Hepatocyte (in vitro differentiated cells): ENCODE measurements around the gene FOXP4. TPM values are rescaled to one million over a fixed set of nuclear protein-coding genes. Genes with fewer than 3 reads are reported as not detected.
A peak's percentile ranks its signal among the peaks of the same experiment; 100 is the strongest.

Experiments used
- DNase-seq: peaks from one replicate; pipeline ENCODE4 v3.0.0-alpha.2; 2016; ENCODE audit warnings: low spot score
- H2AFZ ChIP-seq: fragments of 200-600 bp; sonication (generic); 2 replicates; pipeline ENCODE4 v1.6.0; 2016; ENCODE audit warnings: antibody characterized with exemption, mild to moderate bottlenecking
- H3K27ac ChIP-seq: fragments of 200-600 bp; sonication (generic); 2 replicates; pipeline ENCODE4 v1.5.1; 2016; ENCODE audit warnings: mild to moderate bottlenecking
- H3K27me3 ChIP-seq: fragments of 200-600 bp; sonication (generic); 2 replicates; pipeline ENCODE4 v1.6.1; 2016
- H3K36me3 ChIP-seq: fragments of 200-600 bp; sonication (generic); replicated peaks from 2 replicates; pipeline ENCODE4 v1.5.1; 2016; ENCODE audit warnings: low read depth; ENCODE audit not compliant: insufficient read depth
- H3K4me1 ChIP-seq: fragments of 200-600 bp; sonication (generic); 2 replicates; pipeline ENCODE4 v1.5.1; 2016; ENCODE audit warnings: mild to moderate bottlenecking, moderate library complexity; ENCODE audit not compliant: insufficient read depth
- H3K4me2 ChIP-seq: fragments of 200-600 bp; sonication (generic); 2 replicates; pipeline ENCODE4 v1.6.0; 2016
- H3K4me3 ChIP-seq: fragments of 200-600 bp; sonication (generic); 2 replicates; pipeline ENCODE4 v1.5.1; 2016; ENCODE audit warnings: mild to moderate bottlenecking
- H3K79me2 ChIP-seq: fragments of 200-600 bp; sonication (generic); 2 replicates; pipeline ENCODE4 v1.6.0; 2017; ENCODE audit warnings: mild to moderate bottlenecking
- H3K9me2 ChIP-seq: fragments of 200-600 bp; sonication (generic); replicated peaks from 2 replicates; pipeline ENCODE4 v1.6.0; 2017; ENCODE audit warnings: mild to moderate bottlenecking; ENCODE audit not compliant: insufficient read depth
- H3K9me3 ChIP-seq: fragments of 200-600 bp; sonication (generic); 2 replicates; pipeline ENCODE4 v1.5.1; 2016; ENCODE audit warnings: low read depth, mild to moderate bottlenecking
- H4K20me1 ChIP-seq: fragments of 200-600 bp; sonication (generic); 2 replicates; pipeline ENCODE4 v1.6.0; 2016; ENCODE audit warnings: mild to moderate bottlenecking; ENCODE audit not compliant: insufficient read depth, poor library complexity, severe bottlenecking
- EZH2 ChIP-seq: fragments of 200-600 bp; sonication (generic); IDR thresholded peaks from 2 replicates; pipeline ENCODE4 v1.6.1; 2016; ENCODE audit warnings: antibody characterized with exemption, mild to moderate bottlenecking, borderline replicate concordance
- EZH2phosphoT487 ChIP-seq: fragments of 200-600 bp; sonication (generic); IDR thresholded peaks from one replicate; pipeline ENCODE4 v1.6.1; 2018; ENCODE audit warnings: antibody characterized with exemption, mild to moderate bottlenecking, low read depth, moderate library complexity; ENCODE audit not compliant: unreplicated experiment, severe bottlenecking
- WGBS: methylation state at CpG from one replicate; pipeline ENCODE4 v1.1.6; 2016; ENCODE audit warnings: low lambda C conversion rate; ENCODE audit errors: missing lambda C conversion rate; 5-methylcytosine and 5-hydroxymethylcytosine counted together
- polyA plus RNA-seq: library from polyadenylated mRNA; unstranded; fragments of >200 nt; fragmentation: Nextera tagmentation; extraction: Ambion mirVana; gene quantifications from 2 replicates; pipeline ENCODE4 v1.2.1, GENCODE V29; 2016
- total RNA-seq: library from RNA; depleted of rRNA; stranded (reverse); fragments of >200 nt; gene quantifications from 2 replicates; pipeline ENCODE4 v1.2.3, GENCODE V29; 2014
- TF ChIP-seq, protein P1 (sequence below): fragments of 200-600 bp; sonication (generic); IDR thresholded peaks from 2 replicates; pipeline ENCODE4 v1.5.1; 2016; ENCODE audit warnings: antibody characterized with exemption, mild to moderate bottlenecking; ENCODE audit not compliant: poor library complexity

FOXP4 gene
- total and polyA plus RNA-seq, 2 experiments from 2014 or later: 24.3 to 87.8 TPM

DNA sequence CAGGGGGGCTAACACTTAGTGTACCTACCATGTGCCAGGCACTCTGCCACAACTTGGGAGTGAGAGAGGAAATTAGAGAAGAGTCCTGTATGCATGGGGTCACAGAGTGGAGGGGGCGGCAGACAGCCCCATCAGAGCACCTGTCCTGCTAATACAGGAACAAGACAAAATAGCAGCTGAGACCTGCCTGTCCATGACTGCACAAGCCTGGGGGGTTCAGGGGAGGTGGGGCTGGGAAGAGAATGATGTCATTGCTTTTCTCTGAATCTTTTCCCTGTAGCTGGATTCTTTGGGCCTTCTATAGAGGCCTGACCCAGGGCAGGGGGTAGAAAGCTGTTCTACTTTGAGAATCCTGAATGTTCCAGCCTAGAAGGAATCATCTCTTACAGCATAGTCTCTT, 37.4 kb downstream of the FOXP4 start:
- Histone ChIP-seq H4K20me1 (peaks cover 6% of the 10 kb centered on the region), H3K36me3 (no peaks in the 10 kb centered on the region), H3K79me2 (peaks cover 52% of the 10 kb centered on the region), H3K4me1 (peaks cover 73% of the 10 kb centered on the region), H3K27ac (peak overlapping the region; percentile 81), H3K4me3 (no peak overlapping the region), H3K4me2 (peak overlapping the region; percentile 53), H3K27me3 (no peaks in the 10 kb centered on the region), H2AFZ (no peak overlapping the region), H3K9me3 (no peaks in the 10 kb centered on the region), H3K9me2 (no peaks in the 10 kb centered on the region)
- 91% methylated on average over 1 of the region's 1 CpG for WGBS
- TF ChIP-seq, protein P1, sequence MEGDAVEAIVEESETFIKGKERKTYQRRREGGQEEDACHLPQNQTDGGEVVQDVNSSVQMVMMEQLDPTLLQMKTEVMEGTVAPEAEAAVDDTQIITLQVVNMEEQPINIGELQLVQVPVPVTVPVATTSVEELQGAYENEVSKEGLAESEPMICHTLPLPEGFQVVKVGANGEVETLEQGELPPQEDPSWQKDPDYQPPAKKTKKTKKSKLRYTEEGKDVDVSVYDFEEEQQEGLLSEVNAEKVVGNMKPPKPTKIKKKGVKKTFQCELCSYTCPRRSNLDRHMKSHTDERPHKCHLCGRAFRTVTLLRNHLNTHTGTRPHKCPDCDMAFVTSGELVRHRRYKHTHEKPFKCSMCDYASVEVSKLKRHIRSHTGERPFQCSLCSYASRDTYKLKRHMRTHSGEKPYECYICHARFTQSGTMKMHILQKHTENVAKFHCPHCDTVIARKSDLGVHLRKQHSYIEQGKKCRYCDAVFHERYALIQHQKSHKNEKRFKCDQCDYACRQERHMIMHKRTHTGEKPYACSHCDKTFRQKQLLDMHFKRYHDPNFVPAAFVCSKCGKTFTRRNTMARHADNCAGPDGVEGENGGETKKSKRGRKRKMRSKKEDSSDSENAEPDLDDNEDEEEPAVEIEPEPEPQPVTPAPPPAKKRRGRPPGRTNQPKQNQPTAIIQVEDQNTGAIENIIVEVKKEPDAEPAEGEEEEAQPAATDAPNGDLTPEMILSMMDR: no peak
- TF ChIP-seq EZH2 (no peak), EZH2phosphoT487 (no peak)
- no peak for DNase-seq

- no peaks in the 10 kb centered on the region for H3K27me3 ChIP-seq
- H3K4me1 ChIP-seq: peaks cover 66% of the 10 kb centered on the region
- H3K36me3 ChIP-seq: no peaks in the 10 kb centered on the region
- WGBS: 70% methylated on average over 6 of the region's 6 CpGs
- H3K79me2 ChIP-seq: peaks cover 51% of the 10 kb centered on the region
- H3K4me2 ChIP-seq: peak overlapping the region; percentile 53
- TF ChIP-seq, protein P1: no peak
- TF ChIP-seq EZH2: no peak
- TF ChIP-seq EZH2phosphoT487: no peak
- H3K4me3 ChIP-seq: no peak overlapping the region
- no peaks in the 10 kb centered on the region for H3K9me2 ChIP-seq
- H4K20me1 ChIP-seq: peaks cover 6% of the 10 kb centered on the region
- peak overlapping the region; percentile 81 for H3K27ac ChIP-seq
- H2AFZ ChIP-seq: no peak overlapping the region
- H3K9me3 ChIP-seq: no peaks in the 10 kb centered on the region
- DNase-seq: no peak
These were observed 38.0 kb downstream of the FOXP4 start for GRCh38 chr6:41584205-41584604.

DNA sequence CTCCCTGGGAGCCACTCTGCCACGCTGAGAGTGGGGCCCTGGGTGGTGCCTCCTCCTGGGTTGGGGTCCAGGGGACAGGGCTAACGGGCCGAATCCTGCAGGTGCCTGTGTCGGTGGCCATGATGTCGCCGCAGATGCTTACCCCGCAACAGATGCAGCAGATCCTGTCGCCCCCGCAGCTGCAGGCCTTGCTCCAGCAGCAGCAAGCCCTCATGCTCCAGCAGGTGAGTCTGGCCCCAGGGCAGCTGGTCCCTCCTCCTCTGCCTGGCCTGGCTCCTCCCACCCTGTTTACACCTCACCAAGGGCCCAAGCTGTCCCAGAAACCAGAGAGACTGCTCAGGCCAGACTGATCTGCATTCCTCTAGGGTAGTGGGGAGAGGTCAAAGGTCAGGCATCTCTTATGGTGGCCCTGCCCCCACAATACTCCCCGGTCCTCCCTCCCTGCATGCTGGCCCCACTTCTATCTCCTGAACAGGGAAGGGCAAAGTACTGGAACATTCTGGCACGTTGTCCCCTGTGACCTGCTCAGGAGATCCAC, 38.6 kb downstream of the FOXP4 start:
- Histone ChIP-seq H3K9me2 (no peaks in the 10 kb centered on the region), H3K4me2 (peak overlapping the region; percentile 53), H3K9me3 (no peaks in the 10 kb centered on the region), H2AFZ (no peak overlapping the region), H3K4me1 (peaks cover 63% of the 10 kb centered on the region), H3K4me3 (no peak overlapping the region), H3K36me3 (no peaks in the 10 kb centered on the region), H3K79me2 (peaks cover 46% of the 10 kb centered on the region), H3K27me3 (no peaks in the 10 kb centered on the region), H3K27ac (peak overlapping the region; percentile 81), H4K20me1 (peaks cover 6% of the 10 kb centered on the region)
- DNase-seq: peak; percentile 86
- TF ChIP-seq EZH2phosphoT487: no peak
- TF ChIP-seq EZH2: no peak
- TF ChIP-seq, protein P1: no peak
- WGBS: 62% methylated on average over 11 of the region's 11 CpGs
